ENCODE measurements around the gene ARF1.

The ARF1 gene

GRCh38 chr1:228098323-228098931 is 15.9 kb downstream of the ARF1 start:
- Histone ChIP-seq H3K36me3 (ENCODE audit: control insufficient read depth, insufficient read depth, low read length) (peaks cover 68% of the 10 kb centered on the region), H3K4me3 (ENCODE audit: low read depth, low read length) (no peak overlapping the region), H3K9ac (ENCODE audit: low read length) (no peak overlapping the region), H3K27ac (ENCODE audit: low read depth, low read length) (no peak overlapping the region), H3K4me1 (ENCODE audit: control insufficient read depth, insufficient read depth, low read length) (0 out of 2 replicates have a peak, but pooled peaks cover 3% of the 10 kb centered on the region), H3K9me3 (ENCODE audit: control insufficient read depth, insufficient read depth, low read depth, low read length) (peaks cover 7% of the 10 kb centered on the region; the same call in 1 of the 2 replicates), H3K27me3 (ENCODE audit: control insufficient read depth, insufficient read depth, low read length) (no peaks in the 10 kb centered on the region)

GRCh38 chr1:228099331-228099732 is 16.8 kb downstream of the ARF1 start:
- no peak overlapping the region for H3K27ac ChIP-seq (ENCODE audit: low read depth, low read length)
- H3K4me1 ChIP-seq (ENCODE audit: control insufficient read depth, insufficient read depth, low read length) = peaks cover 3% of the 10 kb centered on the region; the same call in 1 of the 2 replicates
- H3K9me3 ChIP-seq (ENCODE audit: control insufficient read depth, insufficient read depth, low read depth, low read length) = 0 out of 2 replicates have a peak, but pooled peaks cover 2% of the 10 kb centered on the region
- no peak overlapping the region for H3K9ac ChIP-seq (ENCODE audit: low read length)
- no peaks in the 10 kb centered on the region for H3K27me3 ChIP-seq (ENCODE audit: control insufficient read depth, insufficient read depth, low read length)
- peaks cover 62% of the 10 kb centered on the region for H3K36me3 ChIP-seq (ENCODE audit: control insufficient read depth, insufficient read depth, low read length)
- H3K4me3 ChIP-seq (ENCODE audit: low read depth, low read length) = no peak overlapping the region

GRCh38 chr1:228100822-228101613 is 18.5 kb downstream of the ARF1 start:
- Histone ChIP-seq H3K9ac (ENCODE audit: low read length) (no peak overlapping the region), H3K27me3 (ENCODE audit: control insufficient read depth, insufficient read depth, low read length) (no peaks in the 10 kb centered on the region), H3K4me1 (ENCODE audit: control insufficient read depth, insufficient read depth, low read length) (peaks cover 3% of the 10 kb centered on the region; the same call in 1 of the 2 replicates), H3K36me3 (ENCODE audit: control insufficient read depth, insufficient read depth, low read length) (peaks cover 59% of the 10 kb centered on the region), H3K4me3 (ENCODE audit: low read depth, low read length) (peak overlapping the region; percentile 83), H3K9me3 (ENCODE audit: control insufficient read depth, insufficient read depth, low read depth, low read length) (no peaks in the 10 kb centered on the region), H3K27ac (ENCODE audit: low read depth, low read length) (no peak overlapping the region)

- H3K4me3 ChIP-seq (ENCODE audit: low read depth, low read length) = peak overlapping the region; percentile 83
- H3K9me3 ChIP-seq (ENCODE audit: control insufficient read depth, insufficient read depth, low read depth, low read length) = no peaks in the 10 kb centered on the region
- no peak overlapping the region for H3K9ac ChIP-seq (ENCODE audit: low read length)
- H3K27ac ChIP-seq (ENCODE audit: low read depth, low read length) = no peak overlapping the region
- peaks cover 59% of the 10 kb centered on the region for H3K36me3 ChIP-seq (ENCODE audit: control insufficient read depth, insufficient read depth, low read length)
- H3K4me1 ChIP-seq (ENCODE audit: control insufficient read depth, insufficient read depth, low read length) = peaks cover 3% of the 10 kb centered on the region; the same call in 1 of the 2 replicates
- H3K27me3 ChIP-seq (ENCODE audit: control insufficient read depth, insufficient read depth, low read length) = no peaks in the 10 kb centered on the region
Measured at GRCh38 chr1:228101614-228101993, 19.1 kb downstream of the ARF1 start.

GRCh38 chr1:228101994-228102790 is 19.7 kb downstream of the ARF1 start:
- H3K9me3 ChIP-seq (ENCODE audit: control insufficient read depth, insufficient read depth, low read depth, low read length) = no peaks in the 10 kb centered on the region
- H3K4me3 ChIP-seq (ENCODE audit: low read depth, low read length) = peak overlapping the region; percentile 83
- peaks cover 59% of the 10 kb centered on the region for H3K36me3 ChIP-seq (ENCODE audit: control insufficient read depth, insufficient read depth, low read length)
- H3K27ac ChIP-seq (ENCODE audit: low read depth, low read length) = no peak overlapping the region
- no peaks in the 10 kb centered on the region for H3K27me3 ChIP-seq (ENCODE audit: control insufficient read depth, insufficient read depth, low read length)
- peaks cover 3% of the 10 kb centered on the region; the same call in 1 of the 2 replicates for H3K4me1 ChIP-seq (ENCODE audit: control insufficient read depth, insufficient read depth, low read length)
- peak overlapping the region; percentile 62 for H3K9ac ChIP-seq (ENCODE audit: low read length)

GRCh38 chr1:228102791-228103620 is 20.5 kb downstream of the ARF1 start, which contains the start of gene C1orf35:
TSS of gene C1orf35 (minus strand) at chr1:228103325. CDS start at chr1:228103227, 98 bp downstream.
- Histone ChIP-seq H3K27ac (ENCODE audit: low read depth, low read length) (peak within 1 kb of the TSS; percentile 39; the same call in 1 of the 2 replicates), H3K4me3 (ENCODE audit: low read depth, low read length) (peak within 1 kb of the TSS; percentile 83), H3K9me3 (ENCODE audit: control insufficient read depth, insufficient read depth, low read depth, low read length) (no peaks in the 10 kb centered on the region), H3K4me1 (ENCODE audit: control insufficient read depth, insufficient read depth, low read length) (peaks cover 3% of the 10 kb centered on the region; the same call in 1 of the 2 replicates), H3K27me3 (ENCODE audit: control insufficient read depth, insufficient read depth, low read length) (no peaks in the 10 kb centered on the region), H3K36me3 (ENCODE audit: control insufficient read depth, insufficient read depth, low read length) (peaks cover 56% of the 10 kb centered on the region), H3K9ac (ENCODE audit: low read length) (peak within 1 kb of the TSS; percentile 62)

GRCh38 chr1:228104526-228105269 is 22.2 kb downstream of the ARF1 start:
- Histone ChIP-seq H3K36me3 (ENCODE audit: control insufficient read depth, insufficient read depth, low read length) (peaks cover 39% of the 10 kb centered on the region), H3K9ac (ENCODE audit: low read length) (no peak overlapping the region), H3K4me3 (ENCODE audit: low read depth, low read length) (no peak overlapping the region)

GRCh38 chr1:228105270-228105995 is 22.9 kb downstream of the ARF1 start:
- Histone ChIP-seq H3K4me3 (ENCODE audit: low read depth, low read length) (no peak overlapping the region), H3K4me1 (ENCODE audit: control insufficient read depth, insufficient read depth, low read length) (peaks cover 10% of the 10 kb centered on the region; the same call in 1 of the 2 replicates), H3K9me3 (ENCODE audit: control insufficient read depth, insufficient read depth, low read depth, low read length) (no peaks in the 10 kb centered on the region), H3K27me3 (ENCODE audit: control insufficient read depth, insufficient read depth, low read length) (0 out of 2 replicates have a peak, but pooled peaks cover 2% of the 10 kb centered on the region), H3K9ac (ENCODE audit: low read length) (no peak overlapping the region), H3K27ac (ENCODE audit: low read depth, low read length) (no peak overlapping the region), H3K36me3 (ENCODE audit: control insufficient read depth, insufficient read depth, low read length) (peaks cover 32% of the 10 kb centered on the region)

More at GRCh38 chr1:228104526-228105269, 22.2 kb downstream of the ARF1 start:
- H3K4me1 ChIP-seq (ENCODE audit: control insufficient read depth, insufficient read depth, low read length) = peaks cover 6% of the 10 kb centered on the region; the same call in 1 of the 2 replicates
- no peaks in the 10 kb centered on the region for H3K9me3 ChIP-seq (ENCODE audit: control insufficient read depth, insufficient read depth, low read depth, low read length)
- H3K27me3 ChIP-seq (ENCODE audit: control insufficient read depth, insufficient read depth, low read length) = 0 out of 2 replicates have a peak, but pooled peaks cover under 1% of the 10 kb centered on the region
- no peak overlapping the region for H3K27ac ChIP-seq (ENCODE audit: low read depth, low read length)

GRCh38 chr1:228105996-228106799 is 23.7 kb downstream of the ARF1 start:
- H3K4me1 ChIP-seq (ENCODE audit: control insufficient read depth, insufficient read depth, low read length) = peaks cover 10% of the 10 kb centered on the region; the same call in 1 of the 2 replicates

More at GRCh38 chr1:228105996-228106799, 23.7 kb downstream of the ARF1 start:
- peaks cover 24% of the 10 kb centered on the region for H3K36me3 ChIP-seq (ENCODE audit: control insufficient read depth, insufficient read depth, low read length)
- H3K9ac ChIP-seq (ENCODE audit: low read length) = no peak overlapping the region
- no peak overlapping the region for H3K4me3 ChIP-seq (ENCODE audit: low read depth, low read length)
- H3K27ac ChIP-seq (ENCODE audit: low read depth, low read length) = no peak overlapping the region
- H3K9me3 ChIP-seq (ENCODE audit: control insufficient read depth, insufficient read depth, low read depth, low read length) = no peaks in the 10 kb centered on the region
- 0 out of 2 replicates have a peak, but pooled peaks cover 2% of the 10 kb centered on the region for H3K27me3 ChIP-seq (ENCODE audit: control insufficient read depth, insufficient read depth, low read length)

Data from HUES6 (cell line).